ENCODE results near the gene MCC. TPM values are rescaled to one million over a fixed set of nuclear protein-coding genes. Genes with fewer than 3 reads are reported as not detected.

MCC gene
- total and polyA plus RNA-seq, 12 donors, result 4.2 to 34.1 (median 25.2) TPM

- Histone ChIP-seq H3K4me3 (peak overlapping the region in 9 of 10 donors; percentile 11 to 47 (median 40)), H3K27me3 (no peaks in the 10 kb centered on the region), H3K36me3 (no peaks in the 10 kb centered on the region), H3K4me1 (peaks cover 2 to 88% (median 77%) of the 10 kb centered on the region in 9 donors), H3K27ac (peak overlapping the region; percentile 53 to 76 (median 64)), H3K9me3 (no peaks in the 10 kb centered on the region)
- no peak for TF ChIP-seq CTCF (IDR thresholded peaks at IDR 0.05)
- intact Hi-C loops (cut with DNase I), result loop anchor here in 6 of 10 donors (5.0 to 10.0 kb wide), 6 partner anchors 90 to 313 kb away; partner anchors contain the start of gene YTHDC2 (in 2 of the 6)
- DNase-seq (no peak), ATAC-seq (no peak)
- WGBS, 2 donors, result 48 to 65% methylated on average over 8 of the region's 8 CpGs
Observed at GRCh38 chr5:113202287-113202686, 286.0 kb downstream of the MCC start.

- Histone ChIP-seq H3K9me3 (no peaks in the 10 kb centered on the region), H3K4me3 (peak overlapping the region in 7 of 10 donors; percentile 11 to 47 (median 44)), H3K4me1 (peaks cover 2 to 88% (median 76%) of the 10 kb centered on the region in 9 donors), H3K36me3 (no peaks in the 10 kb centered on the region), H3K27me3 (no peaks in the 10 kb centered on the region), H3K27ac (peak overlapping the region in 8 of 10 donors; percentile 47 to 76 (median 63))
- no peak for DNase-seq
- peak in 2 of 8 donors; percentile 2 to 4 for ATAC-seq
- intact Hi-C loops (cut with DNase I), result loop anchor here in 6 of 10 donors (5.0 to 10.0 kb wide), 6 partner anchors 91 to 313 kb away; partner anchors contain the start of gene YTHDC2 (in 2 of the 6)
- WGBS, 2 donors, result 24 to 40% methylated on average over 5 of the region's 5 CpGs
- no peak for TF ChIP-seq CTCF (IDR thresholded peaks at IDR 0.05)
Observed at GRCh38 chr5:113201715-113202114, 286.5 kb downstream of the MCC start.

GRCh38 chr5:113199122-113199905, 288.9 kb downstream of the MCC start:
- peaks cover 2 to 90% (median 62%) of the 10 kb centered on the region in 9 donors for H3K4me1 ChIP-seq
- 76% methylated on average over 5 of the region's 5 CpGs for WGBS, 2 donors
- TF ChIP-seq CTCF (IDR thresholded peaks at IDR 0.05), result no peak

GRCh38 chr5:113197456-113198200, 290.6 kb downstream of the MCC start:
- H3K27ac ChIP-seq, result no peak overlapping the region
- no peak for TF ChIP-seq CTCF (IDR thresholded peaks at IDR 0.05)
- WGBS, 2 donors, result 73 to 75% methylated on average over 7 of the region's 7 CpGs
- intact Hi-C loops (cut with DNase I), result no loop called here
- peaks cover 2 to 76% (median 45%) of the 10 kb centered on the region in 9 donors for H3K4me1 ChIP-seq
- H3K36me3 ChIP-seq, result no peaks in the 10 kb centered on the region
- peaks cover 0 to 7% (median 4%) of the 10 kb centered on the region in 11 donors for H3K9me3 ChIP-seq
- H3K4me3 ChIP-seq, result no peak overlapping the region
- DNase-seq (no peak), ATAC-seq (no peak)
- no peaks in the 10 kb centered on the region for H3K27me3 ChIP-seq

More at GRCh38 chr5:113199122-113199905, 288.9 kb downstream of the MCC start:
- intact Hi-C loops (cut with DNase I), result no loop called here
- no peaks in the 10 kb centered on the region for H3K36me3 ChIP-seq
- ATAC-seq (peak in 1 of 8 donors; percentile 10), DNase-seq (no peak)
- H3K27me3 ChIP-seq, result no peaks in the 10 kb centered on the region
- no peak overlapping the region for H3K4me3 ChIP-seq
- no peak overlapping the region for H3K27ac ChIP-seq
- H3K9me3 ChIP-seq, result no peaks in the 10 kb centered on the region

Data from heart right ventricle (tissue), 16 donors.